Stimulated activated CD4-positive, alpha-beta T cell treated with anti-CD3 and anti-CD28 coated beads, Interleukin-4, amount 100 ng/mL, for 48 hours (primary cell): ENCODE results near the gene PRELP.

Source experiments
- DNase-seq, 2 donors: peaks; one replicate each; pipeline ENCODE4 v3.0.0-alpha.2; 2020; ENCODE audit warnings: low read depth in 2 of 2

PRELP gene

DNA sequence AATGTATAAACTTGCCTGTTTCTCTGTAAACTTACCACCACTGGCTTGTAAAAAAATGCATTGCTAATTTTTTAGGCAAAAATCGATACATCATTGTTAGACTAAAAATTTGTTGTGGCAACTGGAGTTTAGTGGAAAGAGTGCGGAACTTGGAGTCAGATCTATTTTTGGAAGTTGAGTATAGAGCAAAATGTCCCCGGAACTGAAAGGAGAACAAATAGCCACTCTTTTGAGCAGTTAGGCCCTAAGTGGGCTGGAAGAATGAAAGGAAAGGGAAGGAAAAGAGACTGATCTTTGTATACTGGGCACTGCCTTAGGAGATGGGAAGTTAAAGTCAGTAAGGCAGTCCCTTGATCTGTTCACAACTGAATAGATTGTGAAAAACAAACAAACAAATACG lies 48.5 kb downstream of the PRELP start:
- no peak for DNase-seq

DNA sequence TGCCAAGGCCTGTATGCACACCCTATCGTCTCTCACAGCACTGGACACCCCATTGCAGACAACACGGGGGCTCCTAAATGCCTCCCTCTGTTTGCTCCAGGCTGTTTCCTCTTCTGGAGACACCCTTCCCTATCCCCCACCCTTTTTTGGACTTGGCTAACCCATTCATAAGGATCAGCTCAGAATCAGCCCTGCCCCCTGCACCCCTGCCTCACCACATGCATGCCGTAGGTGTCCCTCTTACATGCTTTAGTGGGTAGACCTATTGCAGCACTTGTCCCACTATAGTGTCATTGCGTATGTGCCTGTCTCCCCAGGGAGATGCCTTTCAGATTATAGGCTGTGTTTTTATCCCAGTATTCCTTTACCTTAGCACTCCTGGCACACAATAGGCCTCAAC lies 49.2 kb downstream of the PRELP start:
- DNase-seq, result no peak

DNA sequence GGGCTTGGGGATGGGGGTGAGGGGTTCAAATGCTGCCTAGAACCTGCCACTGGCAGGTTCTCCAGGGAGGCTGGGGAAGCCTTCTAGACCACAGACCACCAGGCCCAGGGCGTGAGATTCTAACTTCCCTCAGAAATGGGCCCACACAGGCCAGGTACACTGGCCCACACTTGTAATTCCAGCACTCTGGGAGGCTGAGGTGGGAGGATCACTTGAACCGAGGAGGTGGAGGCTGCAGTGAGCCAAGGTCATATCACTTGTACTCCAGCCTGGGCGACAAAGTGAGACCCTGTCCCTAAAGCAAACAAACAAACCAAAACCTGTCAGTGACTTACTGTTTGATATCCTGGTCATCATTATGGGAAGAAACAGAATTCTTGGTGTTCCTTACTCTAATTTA lies 50.1 kb downstream of the PRELP start:
- no peak for DNase-seq

DNA sequence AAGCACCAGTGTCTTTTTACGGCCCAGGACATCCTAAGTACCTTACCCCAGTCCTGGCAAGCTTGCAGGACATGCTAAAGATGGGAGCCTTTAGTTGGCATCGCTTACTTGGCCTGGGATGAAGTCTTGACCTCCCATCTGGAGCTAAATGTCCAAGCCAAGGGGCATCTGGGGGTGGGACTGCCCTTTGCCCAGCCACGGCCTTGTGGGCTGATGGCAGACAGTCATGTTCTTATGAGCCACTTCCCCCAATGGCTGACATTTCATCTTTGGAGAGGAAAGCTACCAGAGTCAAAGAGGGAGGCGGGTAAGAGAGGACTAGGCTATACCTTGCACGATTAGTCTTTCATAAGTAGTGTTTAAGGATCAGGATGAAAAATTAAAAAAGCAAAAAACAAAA lies 50.5 kb downstream of the PRELP start:
- DNase-seq, result no peak

DNA sequence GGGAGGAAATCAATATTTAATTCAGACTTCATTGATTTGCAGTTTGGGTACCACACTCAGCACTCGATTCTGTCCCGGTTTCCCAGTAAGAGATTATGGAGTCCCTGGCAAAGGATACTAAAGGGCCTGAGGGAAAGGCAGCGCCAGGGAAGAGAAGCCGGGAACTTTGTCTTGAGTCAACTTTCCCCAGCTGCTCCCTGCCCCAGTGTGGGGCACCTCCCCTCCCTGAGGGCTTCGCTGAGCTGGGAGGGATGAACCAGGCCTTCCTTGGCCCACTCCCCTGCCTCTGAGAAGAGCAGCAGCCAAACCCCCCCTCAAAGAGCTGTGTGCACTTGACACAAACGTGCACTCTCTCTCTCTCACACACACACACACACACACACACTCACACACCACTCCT lies 51.0 kb downstream of the PRELP start:
- DNase-seq, result no peak

DNA sequence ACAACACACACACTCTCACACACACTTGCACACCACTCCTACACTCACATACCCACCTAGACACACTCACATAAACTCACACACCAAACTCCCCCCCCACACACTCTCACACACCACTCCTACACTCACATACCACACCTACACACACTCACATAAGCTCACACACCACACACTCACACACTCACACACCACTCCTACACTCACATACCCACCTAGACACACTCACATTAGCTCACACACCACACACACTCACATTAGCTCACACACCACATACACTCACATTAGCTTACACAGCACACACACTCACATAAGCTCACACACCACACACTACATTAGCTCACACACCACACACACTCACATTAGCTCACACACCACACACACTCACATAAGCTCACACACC lies 51.4 kb downstream of the PRELP start:
- no peak for DNase-seq

DNA sequence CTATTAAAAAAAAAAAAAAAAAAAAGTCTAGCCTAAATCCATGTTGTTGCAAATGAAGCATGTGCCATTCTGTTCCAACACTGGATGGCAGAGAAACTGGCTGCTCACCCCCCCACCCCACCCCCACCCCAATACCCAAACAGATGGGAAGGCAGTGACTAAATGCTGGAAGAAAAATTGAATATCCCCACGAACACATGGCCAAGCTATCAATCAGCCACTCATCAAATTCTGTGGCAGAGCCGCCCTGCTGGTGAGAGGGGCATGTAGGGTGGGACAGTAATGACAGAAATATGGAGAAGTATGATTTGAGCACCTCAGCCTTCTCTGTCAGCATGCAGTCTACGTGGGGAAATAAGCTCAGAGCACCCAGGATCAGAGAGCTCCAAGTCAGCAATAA lies 52.5 kb downstream of the PRELP start:
- DNase-seq, result no peak

DNA sequence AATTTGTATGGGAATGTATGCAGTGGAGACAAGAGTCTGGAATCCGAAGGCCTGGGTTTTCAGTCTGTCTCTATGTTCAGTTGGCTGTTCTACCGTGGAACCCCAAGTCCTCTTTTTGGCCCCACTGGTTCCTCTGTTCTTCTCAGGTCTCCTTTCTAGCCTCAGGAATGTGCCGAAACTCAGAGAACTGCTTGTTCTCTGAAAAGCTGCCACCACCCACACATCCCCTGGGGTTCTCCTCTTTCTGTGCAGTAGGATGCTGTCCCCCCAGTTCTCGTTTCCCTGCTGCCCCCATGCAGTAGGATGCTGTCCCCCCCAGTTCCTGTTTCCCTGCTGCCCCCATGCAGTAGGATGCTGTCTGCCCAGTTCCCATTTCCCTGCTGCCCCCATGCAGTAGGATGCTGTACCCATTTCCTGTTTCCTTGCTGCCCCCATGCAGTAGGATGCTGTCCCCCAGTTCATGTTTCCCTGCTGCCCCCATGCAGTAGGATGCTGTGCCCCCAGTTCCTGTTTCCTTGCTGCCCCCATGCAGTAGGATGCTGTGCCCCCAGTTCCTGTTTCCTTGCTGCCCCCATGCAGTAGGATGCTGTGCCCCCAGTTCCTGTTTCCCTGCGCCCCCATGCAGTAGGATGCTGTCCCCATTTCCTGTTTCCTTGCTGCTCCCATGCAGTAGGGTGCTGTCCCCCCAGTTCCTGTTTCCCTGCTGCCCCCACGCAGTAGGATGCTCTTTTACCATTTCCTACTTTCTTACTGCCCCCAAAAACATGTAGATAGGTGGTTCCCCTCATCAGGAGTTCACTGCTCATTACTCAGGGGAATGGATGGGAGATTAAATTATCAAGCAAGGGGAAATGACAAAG lies 53.6 kb downstream of the PRELP start:
- no peak for DNase-seq

DNA sequence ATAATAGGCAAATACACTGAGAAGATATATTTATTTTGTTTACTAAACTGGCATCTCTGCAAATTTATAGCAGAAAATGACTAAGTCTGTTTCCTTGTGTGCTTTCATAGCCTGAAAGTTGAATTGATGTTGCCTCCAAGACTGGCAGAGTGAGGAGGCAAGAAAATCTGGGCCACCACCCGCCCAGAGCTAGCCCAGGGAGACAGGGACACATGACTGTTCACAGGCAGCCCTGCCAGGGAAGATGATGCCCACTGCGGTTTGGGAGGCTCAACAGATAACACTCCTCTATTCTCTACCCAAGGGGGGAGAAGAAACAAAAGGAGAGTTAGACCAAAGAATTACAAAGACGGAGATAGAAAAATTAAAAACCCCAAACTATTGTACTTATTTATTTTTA lies 55.5 kb downstream of the PRELP start:
- DNase-seq, result no peak

DNA sequence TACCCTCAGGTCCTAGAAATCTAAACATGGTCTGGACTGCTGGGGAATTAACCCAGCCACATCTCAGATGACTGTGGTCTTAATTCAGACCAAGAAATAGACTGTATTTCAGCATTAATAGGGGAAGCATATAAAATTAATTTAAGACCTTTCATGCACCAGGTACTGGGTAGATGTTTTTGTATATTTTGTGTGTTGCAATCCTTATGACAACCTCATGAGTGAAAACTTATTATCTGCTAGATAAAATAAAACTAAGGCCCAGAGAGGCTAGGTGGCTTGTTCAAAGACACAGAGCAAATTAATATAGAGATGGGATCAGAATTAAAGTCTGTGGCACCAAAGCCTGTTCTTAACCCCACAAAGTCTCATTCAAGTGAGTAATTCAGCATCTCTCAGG lies 58.4 kb downstream of the PRELP start:
- DNase-seq, result no peak

DNA sequence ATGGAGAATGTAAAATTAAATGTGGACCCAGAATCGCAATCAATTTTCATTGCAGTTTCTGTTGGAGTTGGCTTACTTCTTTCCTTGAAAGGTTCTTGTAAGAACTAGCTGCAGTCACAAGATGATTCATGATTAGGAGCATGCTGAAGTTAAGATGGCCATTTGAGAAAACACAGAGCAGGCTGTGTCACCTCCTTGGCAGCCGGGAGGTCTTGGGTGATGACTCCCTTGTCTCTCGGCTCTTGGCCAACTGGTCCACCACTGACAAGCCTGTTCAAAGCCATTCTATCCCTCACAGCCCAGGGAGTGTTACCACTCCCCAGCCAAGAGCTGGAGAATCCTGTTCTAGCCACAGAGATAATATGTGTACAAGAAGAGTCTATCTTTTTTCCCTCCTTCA lies 58.9 kb downstream of the PRELP start:
- no peak for DNase-seq

DNA sequence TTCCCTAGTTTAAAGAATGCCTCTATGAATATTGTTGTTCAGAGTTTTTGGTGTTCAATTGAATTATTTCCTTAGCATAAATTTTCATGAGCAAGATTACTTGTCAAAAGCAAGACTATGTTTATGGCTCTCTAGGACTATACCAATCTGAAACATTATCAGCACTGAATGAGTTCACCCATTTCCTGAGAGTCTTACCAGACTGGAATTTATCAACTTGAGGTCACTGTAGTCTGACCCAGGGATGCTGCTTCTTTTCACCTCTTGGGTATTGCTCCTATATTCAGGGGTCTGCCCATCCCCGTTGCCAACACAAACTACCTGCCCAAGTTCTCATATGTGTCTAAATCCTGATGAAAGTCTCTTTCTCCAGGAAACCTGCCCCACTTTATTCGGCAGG lies 61.0 kb downstream of the PRELP start:
- no peak for DNase-seq

DNA sequence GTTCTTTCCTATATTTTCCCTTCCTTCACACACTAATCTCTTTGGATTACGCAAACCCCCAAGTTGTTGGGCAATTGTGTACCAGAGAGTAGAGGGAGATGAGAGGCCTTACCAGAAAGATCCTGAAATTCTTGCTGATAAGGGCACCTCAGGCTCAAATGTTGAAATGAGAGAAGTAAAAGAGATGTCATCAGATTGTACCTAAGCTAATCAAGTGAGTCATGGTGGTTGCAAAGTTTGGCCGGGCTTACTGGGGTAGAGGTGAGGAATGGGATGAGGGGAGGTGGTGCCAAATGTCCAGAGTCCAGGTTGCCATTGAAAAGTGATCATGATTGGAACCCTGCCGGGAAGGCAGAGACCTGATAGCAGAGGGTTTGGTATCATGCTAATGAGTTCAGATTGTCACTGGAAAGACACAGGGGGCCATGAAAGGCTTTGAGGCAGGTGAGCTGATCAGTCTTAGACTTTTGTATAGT lies 61.4 kb downstream of the PRELP start:
- no peak for DNase-seq

DNA sequence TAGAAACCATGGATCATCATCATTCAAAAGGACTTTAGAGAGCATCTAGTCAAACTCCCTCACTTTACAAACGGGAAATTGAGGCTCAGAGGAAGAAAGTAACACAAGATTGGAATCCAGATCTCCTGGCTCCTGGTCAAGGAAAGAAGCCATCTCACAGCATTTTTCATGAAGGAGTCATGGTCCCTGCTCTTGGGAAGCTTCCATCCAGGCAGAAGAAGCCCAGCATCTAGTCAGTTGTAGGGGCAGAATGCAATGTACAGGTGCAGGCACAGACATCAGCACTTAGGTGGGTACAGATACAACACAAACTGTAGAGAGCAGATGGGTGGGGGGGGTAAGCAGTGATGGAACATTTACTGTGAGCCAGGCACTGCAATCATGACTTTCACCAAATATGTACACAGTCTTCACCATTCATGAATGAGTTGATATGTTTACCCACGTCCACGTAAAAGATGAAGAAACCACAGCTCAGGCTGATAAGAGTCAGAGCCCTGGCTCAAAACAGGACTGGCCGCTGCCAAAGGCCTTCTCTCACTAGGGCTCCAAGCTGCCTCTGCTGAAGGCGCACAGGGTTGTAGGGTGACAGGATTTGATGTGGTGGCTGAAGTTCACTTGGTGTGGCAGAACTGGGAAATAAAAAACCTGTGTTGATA lies 62.3 kb downstream of the PRELP start:
- no peak for DNase-seq

DNA sequence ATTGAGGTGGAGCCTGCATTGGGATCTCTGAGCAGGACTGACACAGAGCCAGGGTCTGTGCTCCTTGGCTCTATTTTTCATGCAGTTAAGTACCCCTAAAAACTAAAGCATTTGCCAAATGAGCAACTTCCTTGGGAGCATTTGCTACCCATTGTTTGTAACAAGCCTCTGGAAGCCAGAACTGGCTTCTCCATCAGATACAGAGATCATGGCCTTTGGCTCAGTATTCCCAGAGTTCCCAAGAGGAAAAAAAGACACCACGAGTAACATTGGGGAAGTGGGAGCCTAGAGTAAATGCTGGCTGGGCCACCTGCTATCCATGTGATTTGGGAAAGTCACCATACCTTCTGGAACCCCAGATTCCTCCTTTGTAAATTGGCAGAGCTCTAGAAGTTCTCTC lies 63.1 kb downstream of the PRELP start:
- no peak for DNase-seq

DNA sequence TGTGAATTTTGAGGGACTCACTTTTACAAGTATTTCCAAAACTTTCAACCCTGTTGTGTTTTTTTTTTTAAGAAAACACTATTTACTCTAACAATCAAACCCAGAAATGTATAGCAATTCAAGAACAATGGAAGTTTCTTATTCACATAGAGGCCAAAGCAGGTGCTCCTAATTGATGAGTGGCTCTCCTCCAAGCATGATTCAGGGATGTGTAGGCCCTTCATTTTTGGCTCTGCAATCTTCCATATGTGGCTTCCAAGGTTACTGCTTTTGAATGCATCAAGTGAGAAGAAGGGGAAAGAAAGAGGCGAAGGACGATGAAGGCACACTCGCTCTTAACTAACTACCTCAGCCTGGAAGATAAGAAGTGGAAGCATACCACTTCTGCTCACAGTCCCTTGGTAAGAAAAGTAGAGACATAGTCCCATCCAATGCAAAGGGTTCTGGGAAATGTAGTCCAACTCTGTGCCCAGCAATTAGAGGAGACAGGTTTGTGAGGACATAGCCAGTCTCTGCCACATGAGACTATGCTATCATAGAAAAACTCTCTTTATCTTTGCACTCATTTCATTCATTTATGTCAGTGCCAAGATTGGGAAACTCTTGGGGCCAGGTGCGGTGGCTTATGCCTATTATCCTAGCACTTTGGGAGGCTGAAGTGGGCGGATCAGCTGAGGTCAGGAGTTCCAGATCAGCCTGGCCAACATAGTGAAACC lies 64.4 kb downstream of the PRELP start:
- no peak for DNase-seq
